Epithelial cell of proximal tubule (primary cell): ENCODE results near the gene CRTC1. TPM values are rescaled to one million over a fixed set of nuclear protein-coding genes. Genes with fewer than 3 reads are reported as not detected.
"Not testable (repeated sequence)": the region's sequence is repeated elsewhere in the genome, so short reads cannot be mapped to it uniquely, and the experiment has no call there.

Source experiments
- DNase-seq: peaks from one replicate; pipeline ENCODE4 v3.0.0-alpha.2; 2011; ENCODE audit warnings: low read depth
- H3K4me3 ChIP-seq: 2 replicates; pipeline ENCODE4 v1.5.1; 2011; ENCODE audit warnings: low read depth, mild to moderate bottlenecking, low read length
- CTCF ChIP-seq: conservative IDR thresholded peaks from 2 replicates; pipeline ENCODE4 v1.5.1; 2012; ENCODE audit warnings: low read depth, mild to moderate bottlenecking, low read length
- total RNA-seq: library from RNA; depleted of rRNA; stranded (reverse); fragments of >200 nt; gene quantifications from 2 replicates; pipeline ENCODE4 v1.2.3, GENCODE V29; 2015

CRTC1 gene
- total RNA-seq, 1 donor from 2014 or later: 3.0 TPM

- no peak for TF ChIP-seq CTCF
- H3K4me3 ChIP-seq: no peak overlapping the region
- DNase-seq: no peak
Observed at GRCh38 chr19:18729933-18730530, 46.6 kb downstream of the CRTC1 start.

DNA sequence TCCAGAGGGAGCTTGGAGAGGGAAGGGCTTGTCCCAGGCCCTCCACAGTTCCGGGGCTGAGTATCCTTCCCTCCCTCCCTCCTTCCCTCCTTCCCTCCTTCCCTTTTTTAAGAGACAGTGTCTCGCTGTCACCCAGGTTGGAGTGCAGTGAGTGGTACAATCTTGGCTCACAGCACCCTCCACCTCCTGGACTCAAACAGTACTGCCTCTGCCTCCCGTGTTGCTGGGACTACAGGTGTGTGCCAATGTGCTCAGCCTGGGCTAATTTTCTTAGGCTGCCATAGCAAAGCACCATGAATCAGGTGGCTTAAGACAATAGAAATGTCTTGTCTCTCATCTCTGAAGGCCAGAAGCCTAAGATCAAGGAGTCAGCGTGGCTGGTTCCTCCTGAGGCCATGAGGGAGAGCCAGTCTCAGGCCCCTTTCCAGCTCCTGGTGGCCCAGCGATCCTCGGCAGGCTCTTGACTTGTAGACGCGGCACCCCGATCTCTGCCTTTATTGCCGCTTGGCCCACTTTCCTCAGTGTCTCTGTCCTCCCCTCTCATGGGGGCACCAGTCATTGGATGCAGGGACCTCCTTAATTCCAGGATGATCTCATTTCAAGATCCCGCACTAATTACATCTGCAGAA lies 47.5 kb downstream of the CRTC1 start:
- no peak for DNase-seq
- peak; percentile 25 for TF ChIP-seq CTCF
- no peak overlapping the region for H3K4me3 ChIP-seq

DNA sequence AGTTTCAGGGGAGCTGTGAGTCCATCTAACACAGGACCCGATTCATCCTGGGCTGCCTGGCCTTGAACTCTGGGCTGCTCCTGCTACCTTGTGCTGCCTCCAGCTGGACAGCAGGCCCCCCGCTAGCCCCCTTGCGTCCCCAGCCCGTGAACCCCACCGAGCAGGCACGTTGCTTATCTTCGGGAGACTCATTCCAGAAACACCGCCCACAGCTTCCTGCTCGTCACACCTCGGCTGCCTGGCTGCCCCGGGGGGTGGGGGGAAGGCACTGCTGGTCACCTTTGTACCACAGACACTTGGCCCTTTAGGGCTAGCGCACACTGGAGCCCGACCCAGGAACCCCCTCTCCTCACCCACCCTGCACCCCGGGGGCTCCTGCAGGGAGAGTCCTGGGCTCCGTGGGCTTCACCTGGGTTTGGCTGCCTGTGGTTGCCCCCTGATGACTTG lies 48.1 kb downstream of the CRTC1 start:
- DNase-seq: no peak
- TF ChIP-seq CTCF: no peak
- H3K4me3 ChIP-seq: no peak overlapping the region

DNA sequence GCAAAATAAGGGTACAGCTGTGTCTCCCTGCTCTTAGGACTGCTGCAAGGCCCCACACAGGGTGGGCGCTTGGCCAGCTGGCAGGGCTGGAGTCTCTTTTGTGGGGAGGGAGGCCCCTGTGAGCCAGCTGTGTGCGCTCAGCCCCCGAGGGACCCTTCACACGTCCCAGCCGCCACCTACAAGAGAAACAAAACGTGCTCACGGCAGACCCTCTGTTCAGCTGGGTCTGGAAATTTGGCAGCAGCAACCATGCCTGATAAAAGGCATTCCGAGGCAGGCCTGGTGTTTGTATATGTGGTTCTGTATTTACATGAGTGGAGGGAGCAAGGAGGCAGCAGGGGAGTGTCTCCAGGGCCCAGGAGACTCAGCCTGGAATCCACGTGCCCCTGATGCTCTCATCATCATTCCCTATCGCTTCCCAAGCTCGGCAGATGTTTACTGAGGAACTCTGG lies 49.7 kb downstream of the CRTC1 start:
- no peak for TF ChIP-seq CTCF
- no peak for DNase-seq
- no peak overlapping the region for H3K4me3 ChIP-seq

GRCh38 chr19:18733762-18734332 lies 50.4 kb downstream of the CRTC1 start:
- not testable (repeated sequence) for H3K4me3 ChIP-seq, DNase-seq

GRCh38 chr19:18735324-18735723 lies 51.8 kb downstream of the CRTC1 start:
- DNase-seq: no peak
- no peak overlapping the region for H3K4me3 ChIP-seq

GRCh38 chr19:18735752-18736151 lies 52.3 kb downstream of the CRTC1 start:
- no peak overlapping the region for H3K4me3 ChIP-seq

More at GRCh38 chr19:18735324-18735723, 51.8 kb downstream of the CRTC1 start:
- TF ChIP-seq CTCF: no peak

More at GRCh38 chr19:18735752-18736151, 52.3 kb downstream of the CRTC1 start:
- DNase-seq: no peak
- TF ChIP-seq CTCF: no peak
